HEK293T (cell line): ENCODE measurements around the gene RD3L.
"Not testable (repeated sequence)": the region's sequence is repeated elsewhere in the genome, so short reads cannot be mapped to it uniquely, and the experiment has no call there.

Experiments used
- CTCF ChIA-PET: fragments of 350-600 bp; formaldehyde crosslinking; extraction: SDS; loops from one replicate; lab custom pipeline; 2021; ENCODE audit warnings: antibody characterized with exemption, inconsistent platforms; lab: Yijun Ruan, JAX
- POLR2A ChIA-PET: fragments of 350-600 bp; formaldehyde crosslinking; extraction: SDS; loops from one replicate; lab custom pipeline; 2020; ENCODE audit warnings: antibody characterized with exemption, inconsistent platforms; lab: Yijun Ruan, JAX
- DNase-seq: peaks from one replicate; pipeline ENCODE4 v3.0.0; 2012; ENCODE audit warnings: mixed read lengths; ENCODE audit errors: extremely low spot score
- ARNT ChIP-seq: fragments of 450-650 bp; IDR thresholded peaks from 2 replicates; pipeline ENCODE4 v1.6.1; 2017; ENCODE audit warnings: mild to moderate bottlenecking
- BHLHE40 ChIP-seq: fragments of 450-650 bp; IDR thresholded peaks from 2 replicates; pipeline ENCODE4 v1.6.1; 2016; ENCODE audit warnings: mild to moderate bottlenecking, moderate library complexity, borderline replicate concordance
- CTBP1 ChIP-seq: fragments of 450-650 bp; IDR thresholded peaks from 2 replicates; pipeline ENCODE4 v1.6.1; 2016; ENCODE audit warnings: borderline replicate concordance
- ELF4 ChIP-seq: fragments of 450-650 bp; IDR thresholded peaks from 2 replicates; pipeline ENCODE4 v1.6.1; 2017; ENCODE audit warnings: antibody characterized with exemption
- FOXA1 ChIP-seq: fragments of 450-650 bp; IDR thresholded peaks from 2 replicates; pipeline ENCODE4 v1.6.1; 2016; ENCODE audit warnings: mild to moderate bottlenecking
- FOXK2 ChIP-seq: fragments of 450-650 bp; IDR thresholded peaks from 2 replicates; pipeline ENCODE4 v1.6.1; 2016; ENCODE audit warnings: mild to moderate bottlenecking
- FOXM1 ChIP-seq: fragments of 450-650 bp; IDR thresholded peaks from 2 replicates; pipeline ENCODE4 v1.6.1; 2017; ENCODE audit warnings: mild to moderate bottlenecking, borderline replicate concordance
- HDGF ChIP-seq: fragments of 450-650 bp; IDR thresholded peaks from 2 replicates; pipeline ENCODE4 v1.6.1; 2017; ENCODE audit warnings: antibody characterized with exemption, borderline replicate concordance
- L3MBTL2 ChIP-seq: fragments of 450-650 bp; conservative IDR thresholded peaks from 2 replicates; pipeline ENCODE4 v1.6.1; 2016; ENCODE audit warnings: mild to moderate bottlenecking
- LEF1 ChIP-seq: fragments of 450-650 bp; IDR thresholded peaks from 2 replicates; pipeline ENCODE4 v1.6.1; 2017; ENCODE audit warnings: mild to moderate bottlenecking, borderline replicate concordance
- NFRKB ChIP-seq: fragments of 450-650 bp; IDR thresholded peaks from 2 replicates; pipeline ENCODE4 v1.6.1; 2016; ENCODE audit warnings: mild to moderate bottlenecking, moderate library complexity
- SP1 ChIP-seq: fragments of 450-650 bp; IDR thresholded peaks from 2 replicates; pipeline ENCODE4 v1.6.1; 2017
- SUZ12 ChIP-seq: fragments of 450-650 bp; IDR thresholded peaks from 2 replicates; pipeline ENCODE4 v1.6.1; 2016; ENCODE audit warnings: mild to moderate bottlenecking
- TARDBP ChIP-seq: fragments of 450-650 bp; IDR thresholded peaks from 2 replicates; pipeline ENCODE4 v1.6.1; 2016
- ZNF384 ChIP-seq: fragments of 450-650 bp; IDR thresholded peaks from 2 replicates; pipeline ENCODE4 v1.6.1; 2016
- TF ChIP-seq, protein P1 (sequence below): fragments of 450-650 bp; IDR thresholded peaks from 2 replicates; pipeline ENCODE4 v1.6.1; 2016

Gene RD3L

GRCh38 chr14:103941973-103942736 is at the start of gene RD3L:
TSS of gene RD3L (minus strand) at chr14:103942529. CDS start at chr14:103941695, 834 bp downstream.
- POLR2A ChIA-PET = no interaction called here
- TF ChIP-seq FOXK2 (no peak), SP1 (no peak), BHLHE40 (no peak)
- no peak for DNase-seq
- CTCF ChIA-PET = interaction anchor here (0.6 to 2.0 kb wide), 4 partner anchors 32 to 136 kb away, joined by 3 to 4 read pairs (median 4); no protein-coding TSS in a partner anchor

GRCh38 chr14:103989964-103990363 is 47.6 kb upstream of the RD3L start:
- TF ChIP-seq SP1 (no peak), SUZ12 (no peak), L3MBTL2 (no peak)
- CTCF ChIA-PET = no interaction called here
- POLR2A ChIA-PET = no interaction called here
- no peak for DNase-seq

DNA sequence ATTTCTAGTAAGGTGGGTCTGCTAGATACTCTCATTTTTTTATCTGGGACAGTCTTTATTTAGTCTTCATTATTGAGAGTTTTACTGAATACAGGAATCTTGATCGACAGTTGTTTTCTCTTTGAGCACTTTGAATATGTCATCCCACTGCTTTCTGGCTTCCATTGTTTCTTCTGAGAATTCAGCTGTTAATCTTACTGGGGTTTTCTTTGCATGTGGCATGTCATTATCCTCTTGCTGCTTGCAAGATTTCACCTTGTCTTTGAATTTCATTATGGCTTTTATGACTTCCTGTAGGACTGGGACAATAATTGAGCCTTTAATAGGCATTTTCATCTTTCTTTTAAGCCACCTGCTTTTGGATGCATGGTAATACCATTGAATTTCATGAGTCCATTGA is 46.7 kb upstream of the RD3L start:
- ChIA-PET CTCF (no interaction called here), POLR2A (no interaction called here)
- no peak for DNase-seq
- TF ChIP-seq FOXA1 (no peak), HDGF (no peak), FOXM1 (no peak), CTBP1 (no peak), BHLHE40 (no peak), ARNT (no peak), SP1 (no peak), ELF4 (no peak), L3MBTL2 (no peak), LEF1 (no peak), FOXK2 (no peak), SUZ12 (no peak), ZNF384 (no peak), NFRKB (no peak), TARDBP (no peak)
- TF ChIP-seq, protein P1, sequence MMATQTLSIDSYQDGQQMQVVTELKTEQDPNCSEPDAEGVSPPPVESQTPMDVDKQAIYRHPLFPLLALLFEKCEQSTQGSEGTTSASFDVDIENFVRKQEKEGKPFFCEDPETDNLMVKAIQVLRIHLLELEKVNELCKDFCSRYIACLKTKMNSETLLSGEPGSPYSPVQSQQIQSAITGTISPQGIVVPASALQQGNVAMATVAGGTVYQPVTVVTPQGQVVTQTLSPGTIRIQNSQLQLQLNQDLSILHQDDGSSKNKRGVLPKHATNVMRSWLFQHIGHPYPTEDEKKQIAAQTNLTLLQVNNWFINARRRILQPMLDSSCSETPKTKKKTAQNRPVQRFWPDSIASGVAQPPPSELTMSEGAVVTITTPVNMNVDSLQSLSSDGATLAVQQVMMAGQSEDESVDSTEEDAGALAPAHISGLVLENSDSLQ = no peak

GRCh38 chr14:103984196-103984595 is 41.9 kb upstream of the RD3L start:
- ChIA-PET CTCF (interaction anchor here (1.0 kb wide), 1 partner anchor 83 kb away, joined by 3 read pairs; no protein-coding TSS in a partner anchor), POLR2A (no interaction called here)
- TF ChIP-seq, protein P1 = no peak
- TF ChIP-seq SUZ12 (no peak), TARDBP (no peak), FOXM1 (no peak), CTBP1 (no peak), SP1 (no peak), ELF4 (no peak)
- DNase-seq = no peak

GRCh38 chr14:103980623-103981238 is 38.4 kb upstream of the RD3L start:
- DNase-seq, POLR2A ChIA-PET: not testable (repeated sequence)
- CTCF ChIA-PET = interaction anchor here (0.6 to 1.6 kb wide), 8 partner anchors 43 to 889 kb away, joined by 3 to 8 read pairs (median 3); no protein-coding TSS in a partner anchor

GRCh38 chr14:103974575-103974974 is 32.2 kb upstream of the RD3L start:
- ChIA-PET POLR2A (no interaction called here), CTCF (no interaction called here)
- TF ChIP-seq BHLHE40 (no peak), HDGF (no peak), FOXA1 (no peak), NFRKB (no peak), SUZ12 (no peak), L3MBTL2 (no peak), LEF1 (no peak), FOXK2 (no peak)
- DNase-seq = no peak

DNA sequence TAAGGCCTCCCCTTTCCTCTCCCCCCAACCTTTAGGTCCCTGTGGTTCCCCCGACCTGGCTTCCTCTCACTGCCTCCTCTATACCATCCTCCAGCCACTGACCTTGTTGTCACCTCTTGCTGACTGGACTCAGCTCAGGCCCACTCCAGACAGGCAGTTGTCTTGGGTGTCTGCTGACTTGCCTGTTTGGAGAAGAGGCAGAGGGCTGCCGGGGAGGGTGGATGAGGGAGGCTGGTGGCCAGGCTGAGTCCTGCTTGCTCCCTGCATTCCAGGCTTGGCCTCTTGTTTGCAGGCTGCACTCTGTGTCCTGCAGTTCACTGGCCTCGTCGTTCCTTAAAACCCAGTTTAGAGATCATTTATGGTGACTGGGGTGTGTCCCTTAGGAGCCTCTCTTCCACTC is 31.0 kb upstream of the RD3L start:
- TF ChIP-seq FOXM1 (no peak), NFRKB (no peak), BHLHE40 (no peak), ELF4 (no peak), ARNT (no peak), SUZ12 (no peak), LEF1 (no peak), CTBP1 (no peak), HDGF (no peak), L3MBTL2 (no peak), TARDBP (no peak), FOXA1 (no peak), FOXK2 (no peak), ZNF384 (no peak), SP1 (no peak)
- TF ChIP-seq, protein P1 = no peak
- ChIA-PET POLR2A (no interaction called here), CTCF (interaction anchor here (0.6 kb wide), 2 partner anchors 398 to 509 kb away, joined by 4 to 7 read pairs; no protein-coding TSS in a partner anchor)
- DNase-seq = no peak
